ENCODE measurements around the gene SALL4.
"Not testable (repeated sequence)": the region's sequence is repeated elsewhere in the genome, so short reads cannot be mapped to it uniquely, and the experiment has no call there.

The SALL4 gene

DNA sequence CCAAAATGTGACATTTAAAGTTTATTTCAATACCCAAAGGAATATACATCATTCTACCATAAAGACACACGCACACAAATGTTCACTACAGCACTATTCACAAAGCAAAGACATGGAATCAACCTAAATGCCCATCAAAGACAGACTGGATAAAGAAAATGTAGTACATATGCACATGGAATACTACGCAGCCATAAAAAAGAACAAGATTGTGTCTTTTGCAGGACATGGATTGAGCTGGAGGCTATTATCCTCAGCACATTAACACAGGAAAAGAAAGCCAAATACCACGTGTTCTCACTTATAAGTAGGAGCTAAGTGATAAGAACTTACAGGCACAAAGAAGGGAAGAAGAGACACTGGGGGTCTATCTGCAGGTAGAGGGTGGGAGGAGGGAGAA is 56.5 kb downstream of the SALL4 start:
- TF ChIP-seq, protein P1, sequence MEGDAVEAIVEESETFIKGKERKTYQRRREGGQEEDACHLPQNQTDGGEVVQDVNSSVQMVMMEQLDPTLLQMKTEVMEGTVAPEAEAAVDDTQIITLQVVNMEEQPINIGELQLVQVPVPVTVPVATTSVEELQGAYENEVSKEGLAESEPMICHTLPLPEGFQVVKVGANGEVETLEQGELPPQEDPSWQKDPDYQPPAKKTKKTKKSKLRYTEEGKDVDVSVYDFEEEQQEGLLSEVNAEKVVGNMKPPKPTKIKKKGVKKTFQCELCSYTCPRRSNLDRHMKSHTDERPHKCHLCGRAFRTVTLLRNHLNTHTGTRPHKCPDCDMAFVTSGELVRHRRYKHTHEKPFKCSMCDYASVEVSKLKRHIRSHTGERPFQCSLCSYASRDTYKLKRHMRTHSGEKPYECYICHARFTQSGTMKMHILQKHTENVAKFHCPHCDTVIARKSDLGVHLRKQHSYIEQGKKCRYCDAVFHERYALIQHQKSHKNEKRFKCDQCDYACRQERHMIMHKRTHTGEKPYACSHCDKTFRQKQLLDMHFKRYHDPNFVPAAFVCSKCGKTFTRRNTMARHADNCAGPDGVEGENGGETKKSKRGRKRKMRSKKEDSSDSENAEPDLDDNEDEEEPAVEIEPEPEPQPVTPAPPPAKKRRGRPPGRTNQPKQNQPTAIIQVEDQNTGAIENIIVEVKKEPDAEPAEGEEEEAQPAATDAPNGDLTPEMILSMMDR (IDR thresholded peaks at IDR 0.05; ENCODE audit: low read depth, low read length), result no peak
- no peak overlapping the region for H3K4me3 ChIP-seq (ENCODE audit: low read depth, low read length)

- TF ChIP-seq, protein P1 (IDR thresholded peaks at IDR 0.05; ENCODE audit: low read depth, low read length), result no peak
- no peak overlapping the region for H3K4me3 ChIP-seq (ENCODE audit: low read depth, low read length)
These were observed 61.5 kb downstream of the SALL4 start for GRCh38 chr20:51740838-51741237.

- H3K4me3 ChIP-seq (ENCODE audit: low read depth, low read length), result not testable (repeated sequence)
These were observed 62.0 kb downstream of the SALL4 start for GRCh38 chr20:51740308-51740707.

DNA sequence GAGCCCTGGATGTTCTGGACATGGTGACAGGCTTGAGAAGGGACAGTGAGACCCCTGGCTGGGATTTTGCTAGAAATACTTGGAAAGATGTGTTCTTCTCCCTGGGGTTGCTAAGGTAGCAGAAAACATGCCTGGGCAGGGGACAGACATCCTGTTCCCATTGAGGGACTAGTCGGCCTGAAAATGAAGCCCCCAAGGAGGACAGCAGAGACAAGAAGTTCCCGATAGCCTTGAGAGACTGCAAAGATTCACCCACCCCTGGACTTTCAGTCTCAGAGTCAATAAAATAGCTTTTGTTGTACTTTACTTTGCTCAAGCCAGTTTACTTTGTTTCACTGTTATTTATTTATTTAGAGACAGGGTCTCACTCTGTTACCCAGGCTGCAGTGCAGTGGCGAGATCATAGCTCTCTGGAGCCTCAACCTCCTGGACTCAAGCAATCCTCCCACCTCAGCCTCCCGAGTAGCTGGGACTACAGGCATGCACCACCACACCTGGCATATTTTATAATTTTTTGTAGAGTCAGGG is 62.5 kb downstream of the SALL4 start:
- no peak overlapping the region for H3K4me3 ChIP-seq (ENCODE audit: low read depth, low read length)
- TF ChIP-seq, protein P1 (IDR thresholded peaks at IDR 0.05; ENCODE audit: low read depth, low read length), result no peak

DNA sequence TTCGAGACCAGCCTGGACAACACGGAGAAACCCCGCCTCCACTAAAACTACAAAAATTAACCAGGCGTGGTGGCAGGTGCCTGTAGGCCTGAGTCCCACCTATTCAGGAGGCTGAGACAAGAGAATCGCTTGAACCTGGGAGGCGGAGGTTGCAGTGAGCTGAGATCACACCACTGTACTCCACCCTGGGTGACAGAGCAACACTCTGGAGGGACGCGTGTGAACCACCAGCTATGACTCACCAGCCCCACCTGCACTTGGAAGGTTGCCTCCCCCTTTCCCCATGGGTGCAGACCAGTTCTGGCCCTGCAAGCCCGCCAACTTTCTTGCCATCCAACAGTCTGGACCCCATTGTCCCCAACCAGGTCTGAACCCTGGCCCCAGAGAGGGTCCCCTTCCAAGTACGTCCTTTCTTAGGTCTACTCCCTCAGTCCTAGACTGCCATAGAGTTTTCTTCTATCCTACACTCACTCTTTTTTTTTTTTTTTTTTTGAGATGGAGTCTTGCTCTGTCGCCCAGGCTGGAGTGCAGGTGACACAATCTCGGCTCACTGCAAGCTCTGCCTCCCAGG is 63.4 kb downstream of the SALL4 start:
- H3K4me3 ChIP-seq (ENCODE audit: low read depth, low read length), result no peak overlapping the region
- TF ChIP-seq, protein P1 (IDR thresholded peaks at IDR 0.05; ENCODE audit: low read depth, low read length), result no peak

- H3K4me3 ChIP-seq (ENCODE audit: low read depth, low read length), result not testable (repeated sequence)
These were observed 64.1 kb downstream of the SALL4 start for GRCh38 chr20:51738261-51738660.

- H3K4me3 ChIP-seq (ENCODE audit: low read depth, low read length), result no peak overlapping the region
- TF ChIP-seq, protein P1 (IDR thresholded peaks at IDR 0.05; ENCODE audit: low read depth, low read length), result no peak
These were observed 65.4 kb downstream of the SALL4 start for GRCh38 chr20:51736947-51737346.

DNA sequence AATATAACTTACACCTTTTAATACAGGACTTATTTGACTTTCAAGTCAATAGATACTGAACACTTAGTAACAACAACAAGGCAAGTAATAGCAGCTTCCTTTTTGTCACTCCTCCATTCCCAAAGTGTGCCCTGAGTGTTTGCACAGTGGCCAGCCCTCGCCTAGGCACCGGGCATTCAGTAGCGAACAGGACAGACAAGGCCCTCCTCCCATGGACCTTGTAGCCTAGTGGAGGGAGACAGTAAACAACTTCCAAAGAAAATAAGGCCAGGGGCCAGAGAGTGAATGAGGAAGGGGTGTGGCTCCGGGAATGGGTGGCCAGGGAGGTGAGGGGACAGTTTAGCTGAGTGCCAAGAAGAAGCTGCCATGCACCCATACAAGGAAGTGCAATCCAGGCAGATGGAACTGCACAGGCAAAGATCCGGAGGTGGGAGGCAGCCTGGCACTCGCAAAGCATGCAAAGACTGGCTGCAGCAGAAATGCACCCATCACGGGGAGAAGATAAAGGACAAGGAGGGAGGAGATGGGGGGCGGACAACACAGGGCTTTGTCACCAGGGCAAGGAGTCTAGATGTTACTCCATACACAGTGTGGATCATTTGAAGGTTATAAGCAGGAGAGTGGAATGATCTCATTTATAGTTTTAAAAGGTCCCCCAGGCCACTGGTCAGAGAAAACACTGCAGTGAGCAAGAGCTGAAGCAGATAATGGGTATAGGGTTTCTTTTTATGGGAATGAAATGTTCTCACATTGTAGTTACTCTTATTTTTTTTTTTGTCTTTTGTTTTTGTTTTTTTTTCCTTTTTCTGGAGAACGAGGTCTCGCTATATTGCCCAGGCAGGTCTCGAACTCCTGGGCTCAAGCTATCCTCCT is 66.4 kb downstream of the SALL4 start:
- TF ChIP-seq, protein P1 (IDR thresholded peaks at IDR 0.05; ENCODE audit: low read depth, low read length), result no peak
- no peak overlapping the region for H3K4me3 ChIP-seq (ENCODE audit: low read depth, low read length)
